HFFc6 (cell line): ENCODE results near the gene PHYHD1. TPM values are rescaled to one million over a fixed set of nuclear protein-coding genes. Genes with fewer than 3 reads are reported as not detected.

Source experiments
- total RNA-seq, 6 experiments: library from RNA; stranded (reverse); fragmentation: NEBNext Ultra II Directional; extraction: Animal tissue kit (Norgen Biotek cat#: 25700); gene quantifications; 2 replicates in 1 of 6; 3 replicates in 5 of 6; pipeline ENCODE4 v1.2.3, GENCODE V29; 2021

PHYHD1 gene
- total RNA-seq, 6 experiments from 2014 or later = 6.8 to 13.9 (median 10.0) TPM

Other genes with a start within 250 kb of the PHYHD1 start
- gene SET, start 231.8 kb upstream of the PHYHD1 start, total RNA-seq = 100 to 1,000 TPM; 297 to 358 (median 343) TPM
- gene PKN3, start 218.5 kb upstream of the PHYHD1 start, total RNA-seq = 1 to 10 TPM; 1.9 to 5.6 (median 3.5) TPM
- gene ZDHHC12, start 196.9 kb upstream of the PHYHD1 start, total RNA-seq = 10 to 100 TPM; 48.1 to 54.6 (median 53.1) TPM
- 10 to 100 TPM; 32.5 to 47.6 (median 37.8) TPM for gene ZER1, start 149.1 kb upstream of the PHYHD1 start, total RNA-seq
- 10 to 100 TPM; 28.0 to 34.7 (median 30.3) TPM for gene TBC1D13, start 133.7 kb upstream of the PHYHD1 start, total RNA-seq
- gene ENDOG, start 102.5 kb upstream of the PHYHD1 start, total RNA-seq = 10 to 100 TPM; 16.0 to 23.7 (median 17.0) TPM
- gene SPOUT1, start 91.2 kb upstream of the PHYHD1 start, total RNA-seq = 10 to 100 TPM; 33.2 to 46.8 (median 38.2) TPM
- gene KYAT1, start 39.0 kb upstream of the PHYHD1 start, total RNA-seq = 1 to 10 TPM; 6.7 to 9.0 (median 8.3) TPM
- gene LRRC8A, start 38.8 kb upstream of the PHYHD1 start, total RNA-seq = 10 to 100 TPM; 37.8 to 51.9 (median 39.6) TPM
- gene DOLK, start 26.6 kb downstream of the PHYHD1 start, total RNA-seq = 10 to 100 TPM; 27.8 to 34.4 (median 31.6) TPM
- gene NUP188, start 26.7 kb downstream of the PHYHD1 start, total RNA-seq = 10 to 100 TPM; 42.1 to 58.2 (median 54.2) TPM
- 10 to 100 TPM; 38.1 to 56.1 (median 42.7) TPM for gene SH3GLB2, start 107.3 kb downstream of the PHYHD1 start, total RNA-seq
- 10 to 100 TPM; 20.2 to 30.2 (median 22.2) TPM for gene MIGA2, start 115.6 kb downstream of the PHYHD1 start, total RNA-seq
- gene DOLPP1, start 160.1 kb downstream of the PHYHD1 start, total RNA-seq = 10 to 100 TPM; 13.9 to 20.8 (median 15.6) TPM
- 10 to 100 TPM; 35.5 to 50.2 (median 42.6) TPM for gene CRAT, start 189.8 kb downstream of the PHYHD1 start, total RNA-seq
- 100 to 1,000 TPM; 153 to 170 (median 162) TPM for gene PTPA, start 190.4 kb downstream of the PHYHD1 start, total RNA-seq